Measurements from ENCODE around the gene PIP5K1B.
A peak's percentile ranks its signal among the peaks of the same experiment; 100 is the strongest.
"Not testable (repeated sequence)": the region's sequence is repeated elsewhere in the genome, so short reads cannot be mapped to it uniquely, and the experiment has no call there.

The PIP5K1B gene

DNA sequence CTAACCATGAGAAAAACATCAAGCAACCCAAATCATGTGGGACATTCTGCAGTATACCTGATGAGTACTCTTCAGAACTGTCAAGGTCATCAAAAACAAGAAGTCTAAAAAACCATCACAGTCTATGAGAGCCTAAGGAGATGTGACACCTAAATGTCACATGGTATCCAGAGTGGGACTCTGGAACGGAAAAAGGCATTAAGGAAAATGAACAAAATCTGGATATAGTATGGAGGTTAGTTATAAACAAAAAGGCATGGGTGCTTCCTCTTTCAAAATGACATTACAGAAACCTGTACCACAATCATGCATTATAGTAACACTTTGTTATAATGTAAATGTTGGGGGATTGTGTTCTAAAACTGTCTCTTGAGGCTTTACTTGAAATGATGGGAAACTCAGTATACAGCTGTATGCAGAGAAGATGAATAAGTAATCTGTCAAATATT, 261.5 kb downstream of the PIP5K1B start:
- DNase-seq: no peak

DNA sequence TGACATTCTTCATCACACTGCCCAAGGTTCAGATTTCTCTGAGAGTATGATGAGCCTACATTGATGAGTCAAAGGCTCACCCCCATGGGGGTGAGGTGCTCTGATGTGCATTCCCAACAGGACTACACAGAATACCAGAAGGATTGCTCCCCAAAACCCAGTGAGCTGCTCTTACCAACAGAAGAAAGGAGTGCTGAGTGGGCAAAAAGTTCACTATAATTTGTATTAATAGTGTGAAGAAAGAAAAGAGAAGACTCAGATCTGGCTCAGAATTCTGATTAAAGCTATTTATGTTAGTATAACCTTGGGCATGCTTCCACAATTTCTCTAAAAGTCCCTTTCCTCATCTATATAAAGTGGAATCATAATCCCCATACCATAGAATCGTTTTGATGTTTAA, 262.8 kb downstream of the PIP5K1B start:
- DNase-seq: no peak

DNA sequence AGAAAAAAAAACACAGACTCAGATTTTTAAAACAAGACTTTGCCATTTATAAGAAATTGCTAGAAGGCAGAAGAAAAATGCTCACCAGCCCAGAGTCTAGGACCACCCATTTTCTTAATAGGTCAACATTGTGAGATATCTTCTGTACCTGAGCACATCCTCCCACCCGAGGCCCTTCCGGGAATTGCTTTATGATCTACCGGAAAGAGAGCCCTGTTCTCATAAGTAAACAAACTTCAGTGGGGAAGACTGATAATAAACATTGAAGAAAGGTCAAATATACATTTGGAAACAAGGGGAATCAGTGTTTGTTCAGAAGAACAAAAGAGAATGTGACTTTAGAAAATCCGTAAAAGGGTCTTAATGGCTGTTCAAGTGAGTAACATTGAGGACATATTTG, 264.5 kb downstream of the PIP5K1B start:
- DNase-seq: no peak

DNA sequence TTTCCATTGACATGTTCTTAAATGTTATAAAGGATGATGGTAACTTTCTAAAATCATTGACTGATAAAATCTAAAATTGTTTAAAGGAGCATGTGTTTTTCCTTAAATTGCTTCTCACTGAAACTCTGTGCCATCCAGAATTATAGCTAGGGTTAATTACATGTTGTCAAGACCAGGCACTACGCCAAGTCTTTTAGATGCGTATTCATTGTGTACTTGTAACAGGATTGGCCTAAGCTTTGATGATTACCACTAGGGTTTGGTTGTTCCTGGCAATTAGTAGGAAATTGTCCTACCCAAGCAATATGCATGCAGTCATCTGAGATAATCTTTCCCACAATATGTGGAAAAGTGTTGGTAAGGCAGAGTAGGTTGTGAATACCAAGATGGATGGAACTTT, 265.1 kb downstream of the PIP5K1B start:
- DNase-seq: peak; percentile 23

DNA sequence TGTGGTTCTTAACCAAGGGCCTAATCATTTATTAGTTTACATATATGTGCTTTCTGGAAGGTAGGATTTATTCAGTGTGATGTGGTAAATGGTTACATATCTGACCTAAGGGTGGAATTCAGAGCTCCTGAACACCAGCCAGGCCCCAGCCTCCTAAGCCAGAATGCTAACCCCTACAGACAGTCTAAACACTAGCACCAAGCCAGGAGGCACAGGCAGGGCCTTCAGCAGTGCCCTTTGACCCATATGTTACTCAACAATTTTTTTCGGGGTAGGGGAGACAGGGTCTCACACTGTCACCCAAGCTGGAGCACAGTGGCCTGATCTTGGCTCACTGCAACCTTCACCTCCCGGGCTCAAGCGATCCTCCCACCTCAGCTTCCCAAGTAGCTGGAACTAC, 268.6 kb downstream of the PIP5K1B start:
- DNase-seq: no peak

DNA sequence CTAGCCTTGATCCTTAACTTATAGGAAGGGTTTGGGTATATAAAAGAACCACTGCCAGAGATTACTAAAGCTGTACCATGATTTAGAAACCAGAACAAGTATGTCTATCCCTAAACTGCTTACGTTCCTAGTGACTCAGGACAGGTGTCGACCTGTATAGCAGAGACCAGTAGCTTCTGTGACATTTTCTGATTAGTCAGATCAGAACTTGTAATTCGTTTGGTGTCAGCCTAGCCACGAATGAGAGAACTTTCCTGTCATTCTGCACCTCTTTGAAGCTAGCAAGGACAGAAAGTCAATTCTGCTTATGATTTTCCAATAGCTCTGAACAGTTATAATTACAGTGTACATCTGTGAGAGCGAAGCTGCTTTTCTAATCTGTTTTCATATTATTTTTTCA, 269.4 kb downstream of the PIP5K1B start:
- no peak for DNase-seq

DNA sequence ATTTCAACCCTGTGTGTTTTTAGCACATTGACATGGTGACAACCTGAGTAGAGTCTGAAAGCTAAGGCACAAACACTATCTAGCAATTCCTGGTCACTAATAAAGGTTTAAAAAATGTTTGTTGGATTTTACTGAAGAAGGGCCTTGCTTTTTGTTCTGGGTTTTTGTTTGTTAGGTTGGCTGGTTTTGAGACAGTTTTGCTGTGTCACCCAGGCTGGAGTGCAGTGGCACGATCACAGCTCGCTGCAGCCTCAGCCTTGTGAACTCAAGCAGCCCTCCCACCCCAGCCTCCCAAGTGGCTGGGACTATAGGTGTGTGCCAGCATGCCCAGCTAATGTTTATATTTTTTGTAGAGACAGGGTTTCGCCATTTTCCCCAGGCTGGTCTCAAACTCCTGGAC, 269.9 kb downstream of the PIP5K1B start:
- no peak for DNase-seq

DNA sequence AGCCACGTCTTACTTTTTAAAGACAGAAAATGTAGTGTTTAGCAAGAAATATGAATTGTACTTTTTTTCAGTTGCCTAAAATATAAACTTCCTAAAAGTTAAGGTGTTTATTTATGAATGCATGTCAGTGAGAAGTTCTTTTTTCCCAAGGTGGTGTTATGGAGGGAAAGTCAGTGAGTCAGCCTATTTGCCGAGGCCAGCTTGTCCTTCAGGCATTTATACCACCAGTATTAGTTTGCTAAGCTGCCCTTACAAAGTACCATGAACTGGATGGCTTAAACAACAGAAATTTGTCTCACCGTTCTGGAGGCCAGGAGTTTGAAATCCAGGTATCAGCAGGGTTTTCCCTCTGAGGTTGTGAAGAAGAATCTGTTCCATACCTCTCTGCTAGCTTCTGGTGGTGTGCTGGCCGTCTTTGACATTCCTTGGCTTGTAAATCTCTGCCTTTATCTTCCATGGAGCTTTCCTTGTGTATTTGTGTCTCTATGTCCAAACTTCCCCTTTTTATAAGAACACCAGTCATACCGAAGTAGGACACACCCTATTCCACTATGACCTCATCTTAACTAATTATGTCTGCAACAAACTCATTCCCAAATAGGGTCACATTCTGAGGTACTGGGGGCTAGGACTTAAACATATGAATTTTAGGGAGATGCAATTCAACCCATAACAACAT, 270.5 kb downstream of the PIP5K1B start:
- DNase-seq: no peak

DNA sequence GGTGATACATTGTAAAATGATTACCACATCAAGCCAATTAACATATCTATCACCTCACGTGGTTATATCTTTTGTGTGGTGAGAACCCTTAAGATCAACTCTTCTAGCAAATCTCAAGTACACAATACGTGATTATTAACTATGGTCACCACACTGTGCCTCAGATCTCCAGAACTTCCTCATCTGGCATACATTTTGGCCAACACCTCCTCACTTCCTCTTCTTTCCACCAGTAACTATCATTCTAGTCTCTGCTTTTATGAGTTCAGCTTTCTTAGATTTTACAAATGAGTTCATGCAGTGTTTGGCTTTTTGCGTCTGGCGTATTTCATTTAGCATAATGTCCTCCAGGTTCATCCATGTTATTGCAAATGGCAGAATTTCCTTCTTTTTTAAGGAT, 273.0 kb downstream of the PIP5K1B start:
- DNase-seq: no peak

DNA sequence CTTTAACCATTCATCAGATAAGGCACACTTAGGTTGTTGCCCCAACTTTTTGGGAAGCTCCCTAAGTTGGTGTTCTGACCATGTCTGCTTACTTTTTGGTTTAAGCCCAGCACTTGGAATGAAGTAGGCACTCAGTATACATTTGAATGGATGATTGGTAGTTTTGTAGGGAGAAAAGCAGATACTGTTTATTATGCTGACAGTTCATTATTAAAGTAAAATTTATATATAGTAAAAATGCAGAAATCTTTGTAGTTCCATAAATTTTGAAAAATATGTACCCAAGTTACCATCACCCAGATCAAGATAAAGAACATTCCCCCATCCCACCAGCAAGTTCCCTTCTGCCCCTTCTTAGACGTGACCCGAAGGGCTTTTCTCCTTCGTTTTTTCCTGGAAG, 273.5 kb downstream of the PIP5K1B start:
- no peak for DNase-seq

DNA sequence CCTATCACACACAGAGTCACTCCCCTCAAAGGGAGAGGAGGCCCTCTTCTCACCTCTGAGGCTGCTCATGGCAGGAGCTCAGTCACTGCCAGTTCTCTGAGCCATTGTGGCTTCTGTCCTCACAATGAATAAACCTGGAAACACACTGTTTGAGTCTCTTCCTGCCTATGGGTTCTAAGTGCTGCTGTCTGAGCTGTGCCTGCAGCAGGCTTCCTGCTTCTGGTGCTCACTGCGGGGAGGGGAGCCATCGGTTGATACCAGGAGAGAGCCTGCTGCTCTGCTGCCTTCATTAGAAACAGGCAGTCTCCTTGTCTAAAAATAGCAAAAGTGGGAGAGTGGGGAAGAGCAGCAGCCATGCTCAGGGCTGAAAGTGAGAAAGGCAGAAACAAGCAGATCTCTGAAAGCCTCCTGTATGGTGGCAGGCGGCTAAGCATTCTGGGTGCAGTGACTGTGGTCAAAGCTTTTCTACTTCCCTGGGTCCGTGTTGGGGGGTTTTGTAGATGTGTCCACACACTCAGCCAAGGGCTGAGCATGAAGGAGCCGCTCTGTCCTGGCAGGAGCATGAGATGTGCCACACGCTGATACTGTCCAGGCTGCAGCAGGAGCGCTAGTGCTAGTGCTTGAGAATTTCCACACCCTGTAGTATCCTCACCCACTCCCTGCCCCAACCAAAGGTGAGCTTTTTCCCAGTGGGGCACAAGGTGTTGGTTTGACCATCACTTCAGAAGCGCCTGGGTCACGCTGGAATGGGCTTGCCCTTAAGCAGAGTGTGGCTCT, 274.7 kb downstream of the PIP5K1B start:
- no peak for DNase-seq

DNA sequence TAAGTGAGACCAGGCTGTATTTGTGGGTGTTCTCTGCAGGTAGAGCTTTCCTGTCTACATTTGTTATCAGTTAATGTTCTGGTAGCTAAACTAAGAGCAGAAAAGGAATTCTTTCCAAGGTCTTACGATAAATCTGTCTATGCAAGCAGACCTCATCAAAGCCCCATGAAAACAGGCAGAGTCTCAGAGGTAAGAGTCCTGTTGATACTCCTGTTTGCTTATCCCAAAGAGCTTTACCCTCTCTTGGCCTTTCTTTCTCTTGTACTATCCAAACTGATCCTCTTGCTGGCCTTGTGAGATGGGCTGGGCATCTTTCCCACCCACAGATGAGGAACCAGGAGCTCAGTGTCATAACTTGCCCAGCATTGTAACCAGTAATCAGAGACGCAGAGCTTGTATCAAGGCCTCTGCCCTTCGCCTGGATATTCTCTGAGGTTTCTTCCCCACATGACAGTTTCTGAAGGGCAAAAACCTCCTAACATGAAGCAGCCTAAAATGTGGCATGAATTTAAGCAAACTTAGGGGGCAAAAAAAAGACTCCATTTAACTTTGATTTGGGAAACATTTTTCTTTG, 275.4 kb downstream of the PIP5K1B start:
- no peak for DNase-seq

DNA sequence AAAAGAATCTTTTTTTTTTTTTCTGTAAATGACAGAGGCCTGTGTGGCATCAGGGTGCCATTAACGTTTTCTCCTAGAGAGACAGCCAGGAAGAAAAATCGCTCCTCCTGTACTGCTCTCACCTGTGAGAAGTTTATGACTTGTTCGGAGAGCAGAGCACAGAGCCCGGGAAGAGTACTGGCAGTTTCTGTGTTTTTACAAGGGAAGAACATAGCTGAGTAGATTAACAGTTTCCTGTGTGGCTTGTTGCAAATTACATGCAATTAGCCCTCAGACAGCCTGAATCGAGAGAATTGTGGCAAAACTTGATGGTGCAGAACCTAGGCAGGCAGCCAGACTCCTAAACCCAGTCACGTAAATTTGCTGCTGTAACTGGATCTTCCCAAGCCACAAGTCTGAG, 276.7 kb downstream of the PIP5K1B start:
- DNase-seq: peak; percentile 80

DNA sequence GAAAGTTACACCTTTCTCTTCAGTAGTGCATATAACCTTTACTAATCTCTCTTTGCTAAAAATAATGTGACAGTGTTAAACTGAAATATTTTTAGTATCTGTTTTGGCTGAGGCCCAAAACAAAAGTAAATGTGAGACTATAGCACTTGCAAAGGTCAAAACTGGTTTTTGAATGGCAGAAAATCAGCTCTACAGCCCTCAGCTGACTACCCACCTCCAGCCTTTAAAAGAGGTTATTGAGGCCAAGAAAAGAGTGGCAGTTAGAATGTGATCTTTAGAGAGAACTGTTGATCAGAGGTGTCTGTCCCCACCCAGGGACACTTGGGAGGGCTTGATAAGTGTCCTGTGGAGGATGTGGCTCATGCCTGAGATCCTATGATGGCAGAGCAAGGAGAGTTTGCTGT, 278.0 kb downstream of the PIP5K1B start:
- DNase-seq: no peak

DNA sequence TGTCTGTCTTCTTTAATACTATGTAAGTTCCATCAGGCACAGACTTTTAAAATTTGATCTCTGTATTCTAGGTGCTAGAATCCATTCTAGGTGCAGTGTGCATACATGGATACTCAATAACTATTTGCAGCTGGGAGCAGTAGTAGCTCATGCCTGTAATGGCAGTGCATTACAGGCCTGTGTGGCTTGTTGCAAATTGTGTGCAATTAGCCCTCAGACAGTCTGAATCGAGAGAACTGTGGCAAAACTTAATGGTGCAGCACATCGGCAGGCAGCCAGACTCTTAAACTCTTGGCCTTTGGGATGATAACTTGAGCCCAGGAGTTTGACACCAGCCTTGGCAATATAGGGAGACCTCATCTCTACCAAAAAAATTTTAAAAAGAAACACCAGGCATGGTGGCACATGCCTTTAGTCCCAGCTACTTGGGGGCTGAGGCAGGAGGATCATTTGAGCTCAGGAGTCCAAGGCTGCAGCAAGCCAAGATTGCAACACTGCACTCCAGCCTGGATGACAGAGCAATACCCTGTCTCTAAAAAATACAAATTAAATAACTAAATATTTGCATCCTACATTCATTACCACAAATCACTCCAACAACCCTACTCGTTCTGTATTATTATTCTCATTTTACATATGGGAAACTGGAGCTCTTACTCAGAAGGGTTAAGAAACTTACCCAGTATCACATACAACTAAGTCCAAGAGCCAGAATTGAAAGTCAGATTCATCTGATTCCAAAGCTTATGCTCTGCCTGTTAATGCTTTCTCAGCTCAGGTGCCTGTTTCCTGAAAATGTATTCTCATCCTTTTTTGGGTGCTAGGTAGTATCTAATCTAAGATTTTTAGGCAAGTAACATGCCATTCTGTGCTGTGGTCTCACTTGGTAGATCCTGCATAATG, 278.7 kb downstream of the PIP5K1B start:
- peak; percentile 46 for DNase-seq

DNA sequence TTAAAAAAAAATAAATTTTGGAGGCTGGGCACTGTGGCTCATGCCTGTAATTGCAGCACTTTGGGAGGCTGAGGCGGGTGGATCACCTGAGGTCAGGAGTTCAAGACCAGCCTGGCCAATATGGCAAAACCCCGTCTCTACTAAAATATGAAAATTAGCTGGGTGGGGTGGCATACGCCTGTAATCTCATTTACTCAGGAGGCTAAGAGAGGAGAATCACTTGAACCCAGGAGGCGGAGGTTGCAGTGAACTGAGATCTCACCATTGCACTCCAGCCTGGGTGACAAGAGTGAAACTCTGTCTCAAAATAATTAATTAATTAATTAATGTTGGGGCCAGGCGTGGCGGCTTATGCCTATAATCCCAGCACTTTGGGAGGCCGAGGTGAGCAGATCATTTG, 281.9 kb downstream of the PIP5K1B start:
- DNase-seq: not testable (repeated sequence)

DNA sequence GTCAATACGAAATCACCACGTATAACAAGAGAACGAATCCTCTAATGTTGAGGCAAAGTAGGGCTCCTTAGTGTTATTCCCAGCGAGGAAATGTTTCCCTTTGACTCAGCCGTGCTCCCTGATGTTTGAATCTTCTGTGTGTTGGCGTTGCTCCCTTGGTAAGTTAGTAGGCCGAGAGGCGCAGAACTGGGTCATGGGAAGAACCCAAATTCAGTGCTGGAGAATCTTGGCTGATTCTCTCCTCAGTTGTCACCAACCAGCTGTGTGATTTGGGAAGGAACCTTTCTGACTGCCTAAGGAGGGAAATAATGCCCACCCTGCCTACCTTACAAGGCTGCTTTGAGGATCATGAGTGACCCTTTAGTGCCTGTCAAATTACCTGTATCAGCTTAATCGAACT, 286.4 kb downstream of the PIP5K1B start:
- DNase-seq: no peak

DNA sequence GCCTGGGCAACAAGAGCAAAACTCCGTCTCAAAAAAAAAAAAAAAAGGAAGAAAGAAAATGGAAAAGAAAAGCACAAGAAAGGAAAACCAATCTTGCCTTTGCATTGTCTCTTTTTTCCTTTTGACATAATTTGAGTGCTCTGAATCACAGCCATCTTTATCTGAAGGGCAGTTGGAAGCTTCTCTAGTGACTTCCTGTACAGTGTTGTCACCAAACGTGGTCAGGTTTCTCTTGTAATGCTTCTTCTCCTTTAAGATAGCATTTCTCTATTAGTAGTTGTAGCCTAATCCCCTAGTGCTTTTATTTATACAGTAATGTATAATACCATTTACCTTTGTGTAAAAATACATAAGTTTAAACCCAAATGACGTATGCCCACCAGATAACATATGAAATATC, 290.7 kb downstream of the PIP5K1B start:
- no peak for DNase-seq

DNA sequence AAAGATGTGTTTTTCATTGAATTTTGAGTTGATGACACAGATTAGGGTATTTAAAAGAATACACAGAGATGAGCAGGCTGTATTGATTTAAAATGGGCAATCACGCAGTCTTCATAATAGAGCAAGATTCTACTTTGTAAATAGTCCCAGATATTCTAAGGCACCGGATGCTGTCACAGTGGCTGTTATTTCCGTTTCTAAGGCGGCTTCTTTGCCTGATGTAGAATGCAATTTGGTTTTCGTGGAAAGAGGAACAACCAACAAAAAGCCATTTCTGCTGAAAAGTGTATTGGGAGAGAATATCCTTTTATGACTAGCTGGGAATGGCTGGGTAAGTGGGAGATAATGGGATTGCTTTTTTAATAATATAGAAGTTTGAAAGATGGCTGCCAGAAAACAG, 291.4 kb downstream of the PIP5K1B start:
- DNase-seq: no peak

DNA sequence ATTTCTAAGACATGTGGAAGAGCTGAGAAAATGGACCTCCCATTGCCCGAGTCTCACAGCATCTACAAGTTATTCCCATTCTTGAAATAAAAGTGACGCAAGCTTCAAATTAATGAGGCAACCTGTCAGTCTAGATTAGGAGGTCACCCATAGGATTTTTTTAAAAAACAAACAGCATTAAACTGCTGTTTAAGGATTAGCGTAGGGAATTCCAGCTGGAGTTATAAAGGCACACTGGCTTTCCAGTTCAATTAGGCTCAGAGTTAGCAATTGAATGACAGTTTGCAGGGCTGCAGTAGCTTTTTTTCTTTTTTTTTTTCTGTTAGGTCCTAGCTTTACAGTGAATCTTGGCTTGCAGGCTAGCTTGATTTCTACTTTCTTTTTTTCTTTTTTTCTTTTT, 292.6 kb downstream of the PIP5K1B start:
- no peak for DNase-seq

DNA sequence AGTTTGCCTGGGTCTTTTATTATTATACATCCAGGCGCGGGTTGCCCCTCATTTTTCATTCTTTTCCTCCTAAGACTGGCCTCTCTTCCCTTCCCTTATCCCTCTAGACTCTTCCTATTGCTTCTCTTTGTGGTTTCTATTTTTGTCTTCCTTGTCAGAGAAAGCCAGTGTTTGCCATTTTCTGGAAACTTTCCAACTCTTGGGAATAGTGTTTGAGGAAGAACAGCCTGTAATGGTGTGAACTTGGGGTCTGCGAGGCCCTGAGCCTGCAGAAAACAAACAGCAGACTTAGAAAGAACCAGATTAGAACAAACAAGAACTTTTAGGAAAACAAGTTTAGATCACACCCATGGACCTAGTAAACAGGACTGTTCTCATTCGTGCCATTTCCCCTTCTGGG, 293.3 kb downstream of the PIP5K1B start:
- no peak for DNase-seq

DNA sequence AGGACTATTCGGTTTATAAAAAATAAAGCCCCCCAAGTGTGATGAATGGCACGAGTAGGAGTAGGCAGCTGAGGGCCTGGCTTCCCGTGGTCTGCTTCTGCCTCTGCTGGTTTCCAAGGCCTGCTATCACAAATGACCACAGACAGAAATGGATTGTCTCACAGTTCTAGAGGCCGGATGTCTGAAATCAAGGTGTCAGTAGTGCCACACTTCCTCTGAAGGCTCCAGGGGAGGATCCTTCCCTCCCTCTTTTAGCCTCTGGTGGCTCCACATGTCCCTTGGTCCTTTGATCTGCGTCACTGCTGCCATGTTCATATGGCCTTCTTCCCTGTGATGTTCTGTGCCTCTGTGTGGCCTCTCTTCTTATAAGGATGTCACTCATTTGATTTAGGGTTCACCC, 293.8 kb downstream of the PIP5K1B start:
- no peak for DNase-seq

DNA sequence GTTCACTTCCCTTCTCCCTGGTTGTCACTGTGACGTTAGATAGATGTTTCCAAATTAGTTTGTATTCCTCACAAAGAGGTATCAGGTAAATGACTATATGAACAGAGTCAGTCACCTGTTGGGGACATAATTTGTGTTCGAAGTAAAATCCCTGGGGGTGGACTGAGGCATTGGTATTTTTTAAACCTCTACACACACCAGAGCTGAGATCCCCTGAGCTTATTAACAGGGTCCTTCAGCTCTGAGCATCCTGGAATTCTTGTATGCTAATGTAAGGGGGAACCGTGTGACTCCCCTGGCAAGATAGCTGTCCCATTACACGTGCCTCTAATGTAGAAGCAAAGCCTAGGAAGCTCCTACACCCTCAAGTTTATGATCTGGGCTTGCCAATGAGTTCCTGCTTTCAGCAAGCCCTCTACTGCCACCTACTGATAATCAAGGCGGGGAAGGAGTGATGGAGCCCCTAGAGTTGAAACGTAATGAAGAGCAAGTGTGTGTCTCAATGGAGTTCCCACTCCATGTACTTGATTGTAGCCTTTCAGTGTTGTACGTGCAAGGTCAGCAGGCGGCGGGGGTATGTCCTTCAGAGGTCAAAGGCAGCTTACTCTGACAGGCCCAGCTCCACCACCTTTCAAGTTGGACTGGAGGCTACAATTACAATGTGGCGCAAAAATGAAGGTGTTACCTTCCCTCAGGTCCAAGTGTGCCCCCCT, 294.5 kb downstream of the PIP5K1B start:
- peak; percentile 25 for DNase-seq
